ENCODE measurements around the gene MRPL36. TPM values are rescaled to one million over a fixed set of nuclear protein-coding genes. Genes with fewer than 3 reads are reported as not detected.

Gene MRPL36
- total RNA-seq, 1 donor from 2014 or later = 57.4 TPM

- no peak for TF ChIP-seq CTCF (IDR thresholded peaks at IDR 0.05; ENCODE audit: borderline replicate concordance)
- Histone ChIP-seq H3K9me3 (replicated peaks) (no peaks in the 10 kb centered on the region), H3K27me3 (ENCODE audit: low read depth) (no peaks in the 10 kb centered on the region), H3K36me3 (peaks cover 66% of the 10 kb centered on the region), H3K4me3 (peak overlapping the region; percentile 17), H3K27ac (replicated peaks) (peak overlapping the region; percentile 65), H3K4me1 (peaks cover 92% of the 10 kb centered on the region)
- intact Hi-C loops (cut with micrococcal nuclease) = no loop called here
- no peak for DNase-seq
These were observed 4.5 kb upstream of the MRPL36 start for GRCh38 chr5:1804001-1804690.

GRCh38 chr5:1803192-1803591 is 3.6 kb upstream of the MRPL36 start:
- peaks cover 92% of the 10 kb centered on the region for H3K4me1 ChIP-seq
- no peaks in the 10 kb centered on the region for H3K27me3 ChIP-seq (ENCODE audit: low read depth)
- peaks cover 63% of the 10 kb centered on the region for H3K36me3 ChIP-seq
- DNase-seq = no peak
- TF ChIP-seq CTCF (IDR thresholded peaks at IDR 0.05; ENCODE audit: borderline replicate concordance) = no peak
- H3K9me3 ChIP-seq (replicated peaks) = no peaks in the 10 kb centered on the region
- intact Hi-C loops (cut with micrococcal nuclease) = no loop called here
- H3K27ac ChIP-seq (replicated peaks) = peak overlapping the region; percentile 65
- H3K4me3 ChIP-seq = no peak overlapping the region

- intact Hi-C loops (cut with micrococcal nuclease) = no loop called here
- Histone ChIP-seq H3K4me1 (peaks cover 91% of the 10 kb centered on the region), H3K27me3 (ENCODE audit: low read depth) (no peaks in the 10 kb centered on the region), H3K36me3 (peaks cover 63% of the 10 kb centered on the region), H3K9me3 (replicated peaks) (no peaks in the 10 kb centered on the region), H3K27ac (replicated peaks) (peak overlapping the region; percentile 95), H3K4me3 (peak overlapping the region; percentile 97)
- TF ChIP-seq CTCF (IDR thresholded peaks at IDR 0.05; ENCODE audit: borderline replicate concordance) = no peak
- DNase-seq = no peak
These were observed 2.3 kb upstream of the MRPL36 start for GRCh38 chr5:1801967-1802295.

- Histone ChIP-seq H3K27ac (replicated peaks) (peak within 1 kb of the TSS; percentile 95), H3K4me1 (peaks cover 93% of the 10 kb centered on the region), H3K9me3 (replicated peaks) (no peaks in the 10 kb centered on the region), H3K36me3 (peaks cover 63% of the 10 kb centered on the region), H3K4me3 (peak within 1 kb of the TSS; percentile 97), H3K27me3 (ENCODE audit: low read depth) (no peaks in the 10 kb centered on the region)
- peak; percentile 82 for DNase-seq
- intact Hi-C loops (cut with micrococcal nuclease) = no loop called here
- TF ChIP-seq CTCF (IDR thresholded peaks at IDR 0.05; ENCODE audit: borderline replicate concordance) = no peak
These were observed 1.8 kb upstream of the MRPL36 start, which contains the start of gene NDUFS6 for GRCh38 chr5:1801222-1801966. Gene NDUFS6, plus strand, starts transcription at chr5:1801407. Its CDS starts 11 bp downstream, at chr5:1801418.

- TF ChIP-seq CTCF (IDR thresholded peaks at IDR 0.05; ENCODE audit: borderline replicate concordance) = no peak
- H3K4me3 ChIP-seq = peak overlapping the region; percentile 97
- H3K9me3 ChIP-seq (replicated peaks) = no peaks in the 10 kb centered on the region
- intact Hi-C loops (cut with micrococcal nuclease) = no loop called here
- peaks cover 58% of the 10 kb centered on the region for H3K36me3 ChIP-seq
- H3K27ac ChIP-seq (replicated peaks) = peak overlapping the region; percentile 95
- H3K27me3 ChIP-seq (ENCODE audit: low read depth) = no peaks in the 10 kb centered on the region
- peaks cover 86% of the 10 kb centered on the region for H3K4me1 ChIP-seq
- DNase-seq = no peak
These were observed 1.0 kb upstream of the MRPL36 start for GRCh38 chr5:1800472-1801221.

Measured in left ventricle myocardium inferior (tissue), 1 donor.